Hepatocyte (in vitro differentiated cells): ENCODE results near the gene ZNF574. TPM values are rescaled to one million over a fixed set of nuclear protein-coding genes. Genes with fewer than 3 reads are reported as not detected.

Experiments
- DNase-seq: peaks from one replicate; pipeline ENCODE4 v3.0.0-alpha.2; 2016; ENCODE audit warnings: low spot score
- H2AFZ ChIP-seq: fragments of 200-600 bp; sonication (generic); 2 replicates; pipeline ENCODE4 v1.6.0; 2016; ENCODE audit warnings: antibody characterized with exemption, mild to moderate bottlenecking
- H3K27ac ChIP-seq: fragments of 200-600 bp; sonication (generic); 2 replicates; pipeline ENCODE4 v1.5.1; 2016; ENCODE audit warnings: mild to moderate bottlenecking
- H3K27me3 ChIP-seq: fragments of 200-600 bp; sonication (generic); 2 replicates; pipeline ENCODE4 v1.6.1; 2016
- H3K36me3 ChIP-seq: fragments of 200-600 bp; sonication (generic); replicated peaks from 2 replicates; pipeline ENCODE4 v1.5.1; 2016; ENCODE audit warnings: low read depth; ENCODE audit not compliant: insufficient read depth
- H3K4me1 ChIP-seq: fragments of 200-600 bp; sonication (generic); 2 replicates; pipeline ENCODE4 v1.5.1; 2016; ENCODE audit warnings: mild to moderate bottlenecking, moderate library complexity; ENCODE audit not compliant: insufficient read depth
- H3K4me2 ChIP-seq: fragments of 200-600 bp; sonication (generic); 2 replicates; pipeline ENCODE4 v1.6.0; 2016
- H3K4me3 ChIP-seq: fragments of 200-600 bp; sonication (generic); 2 replicates; pipeline ENCODE4 v1.5.1; 2016; ENCODE audit warnings: mild to moderate bottlenecking
- H3K79me2 ChIP-seq: fragments of 200-600 bp; sonication (generic); 2 replicates; pipeline ENCODE4 v1.6.0; 2017; ENCODE audit warnings: mild to moderate bottlenecking
- H3K9me2 ChIP-seq: fragments of 200-600 bp; sonication (generic); replicated peaks from 2 replicates; pipeline ENCODE4 v1.6.0; 2017; ENCODE audit warnings: mild to moderate bottlenecking; ENCODE audit not compliant: insufficient read depth
- H3K9me3 ChIP-seq: fragments of 200-600 bp; sonication (generic); 2 replicates; pipeline ENCODE4 v1.5.1; 2016; ENCODE audit warnings: low read depth, mild to moderate bottlenecking
- H4K20me1 ChIP-seq: fragments of 200-600 bp; sonication (generic); 2 replicates; pipeline ENCODE4 v1.6.0; 2016; ENCODE audit warnings: mild to moderate bottlenecking; ENCODE audit not compliant: insufficient read depth, poor library complexity, severe bottlenecking
- CTCF ChIP-seq: fragments of 200-600 bp; sonication (generic); IDR thresholded peaks from 2 replicates; pipeline ENCODE4 v1.5.1; 2016; ENCODE audit warnings: antibody characterized with exemption, mild to moderate bottlenecking; ENCODE audit not compliant: poor library complexity
- EZH2 ChIP-seq: fragments of 200-600 bp; sonication (generic); IDR thresholded peaks from 2 replicates; pipeline ENCODE4 v1.6.1; 2016; ENCODE audit warnings: antibody characterized with exemption, mild to moderate bottlenecking, borderline replicate concordance
- EZH2phosphoT487 ChIP-seq: fragments of 200-600 bp; sonication (generic); IDR thresholded peaks from one replicate; pipeline ENCODE4 v1.6.1; 2018; ENCODE audit warnings: antibody characterized with exemption, mild to moderate bottlenecking, low read depth, moderate library complexity; ENCODE audit not compliant: unreplicated experiment, severe bottlenecking
- WGBS: methylation state at CpG from one replicate; pipeline ENCODE4 v1.1.6; 2016; ENCODE audit warnings: low lambda C conversion rate; ENCODE audit errors: missing lambda C conversion rate; 5-methylcytosine and 5-hydroxymethylcytosine counted together
- polyA plus RNA-seq: library from polyadenylated mRNA; unstranded; fragments of >200 nt; fragmentation: Nextera tagmentation; extraction: Ambion mirVana; gene quantifications from 2 replicates; pipeline ENCODE4 v1.2.1, GENCODE V29; 2016
- total RNA-seq: library from RNA; depleted of rRNA; stranded (reverse); fragments of >200 nt; gene quantifications from 2 replicates; pipeline ENCODE4 v1.2.3, GENCODE V29; 2014

Gene ZNF574
- total and polyA plus RNA-seq, 2 experiments from 2014 or later: 10.7 to 13.6 TPM

- no peak overlapping the region for H3K4me3 ChIP-seq
- TF ChIP-seq EZH2 (no peak), EZH2phosphoT487 (no peak)
- no peaks in the 10 kb centered on the region for H3K27me3 ChIP-seq
- H3K9me2 ChIP-seq: no peaks in the 10 kb centered on the region
- no peaks in the 10 kb centered on the region for H4K20me1 ChIP-seq
- no peak overlapping the region for H3K4me2 ChIP-seq
- H2AFZ ChIP-seq: no peak overlapping the region
- peaks cover 6% of the 10 kb centered on the region for H3K4me1 ChIP-seq
- no peaks in the 10 kb centered on the region for H3K9me3 ChIP-seq
- H3K27ac ChIP-seq: no peak overlapping the region
- WGBS: 98% methylated on average over 13 of the region's 20 CpGs
- DNase-seq: no peak
- no peaks in the 10 kb centered on the region for H3K79me2 ChIP-seq
- H3K36me3 ChIP-seq: no peaks in the 10 kb centered on the region
Measured at GRCh38 chr19:42116308-42117075, 40.5 kb downstream of the ZNF574 start.

- Histone ChIP-seq H3K79me2 (no peaks in the 10 kb centered on the region), H3K4me2 (no peak overlapping the region), H3K4me1 (peaks cover 6% of the 10 kb centered on the region), H3K9me2 (no peaks in the 10 kb centered on the region), H3K4me3 (no peak overlapping the region), H2AFZ (no peak overlapping the region), H3K36me3 (no peaks in the 10 kb centered on the region), H3K27ac (no peak overlapping the region), H4K20me1 (no peaks in the 10 kb centered on the region), H3K9me3 (no peaks in the 10 kb centered on the region), H3K27me3 (no peaks in the 10 kb centered on the region)
- no peak for DNase-seq
- no peak for TF ChIP-seq CTCF
- WGBS: 94% methylated on average over 4 of the region's 6 CpGs
Measured at GRCh38 chr19:42117076-42117475, 41.1 kb downstream of the ZNF574 start.

GRCh38 chr19:42120276-42120980 lies 44.5 kb downstream of the ZNF574 start:
- Histone ChIP-seq H3K4me3 (no peak overlapping the region), H2AFZ (no peak overlapping the region), H4K20me1 (no peaks in the 10 kb centered on the region), H3K9me2 (no peaks in the 10 kb centered on the region), H3K79me2 (no peaks in the 10 kb centered on the region), H3K27me3 (no peaks in the 10 kb centered on the region), H3K4me2 (no peak overlapping the region), H3K4me1 (no peaks in the 10 kb centered on the region), H3K27ac (no peak overlapping the region), H3K36me3 (no peaks in the 10 kb centered on the region), H3K9me3 (no peaks in the 10 kb centered on the region)
- TF ChIP-seq CTCF: no peak
- TF ChIP-seq EZH2phosphoT487: no peak
- no peak for TF ChIP-seq EZH2
- 94% methylated on average over 10 of the region's 10 CpGs for WGBS
- DNase-seq: no peak

GRCh38 chr19:42121036-42121621 lies 45.2 kb downstream of the ZNF574 start:
- Histone ChIP-seq H3K4me1 (no peaks in the 10 kb centered on the region), H3K79me2 (no peaks in the 10 kb centered on the region), H3K27me3 (no peaks in the 10 kb centered on the region), H4K20me1 (no peaks in the 10 kb centered on the region), H3K27ac (no peak overlapping the region), H3K9me2 (no peaks in the 10 kb centered on the region), H2AFZ (no peak overlapping the region), H3K9me3 (no peaks in the 10 kb centered on the region), H3K36me3 (no peaks in the 10 kb centered on the region), H3K4me3 (no peak overlapping the region), H3K4me2 (no peak overlapping the region)
- 85% methylated on average over 5 of the region's 5 CpGs for WGBS
- DNase-seq: no peak
- TF ChIP-seq CTCF: no peak
- TF ChIP-seq EZH2phosphoT487: no peak
- no peak for TF ChIP-seq EZH2
